SU-DHL-6 (cell line): ENCODE measurements around the gene PPP1R37.

ENCODE experiments used
- EZH2phosphoT487 ChIP-seq: fragments of 200-600 bp; sonication (generic), shearing (Covaris generic); conservative IDR thresholded peaks from 2 replicates; pipeline ENCODE4 v1.6.1; 2018; ENCODE audit warnings: mild to moderate bottlenecking, antibody characterized with exemption, low read length, moderate library complexity, mixed read lengths
- TF ChIP-seq, protein P1 (sequence below): fragments of 200-600 bp; sonication (generic); IDR thresholded peaks from one replicate; pipeline ENCODE4 v1.5.1; 2017; ENCODE audit warnings: antibody characterized with exemption, mild to moderate bottlenecking, low read length, moderate library complexity; ENCODE audit not compliant: insufficient read depth, poor library complexity, severe bottlenecking

DNA sequence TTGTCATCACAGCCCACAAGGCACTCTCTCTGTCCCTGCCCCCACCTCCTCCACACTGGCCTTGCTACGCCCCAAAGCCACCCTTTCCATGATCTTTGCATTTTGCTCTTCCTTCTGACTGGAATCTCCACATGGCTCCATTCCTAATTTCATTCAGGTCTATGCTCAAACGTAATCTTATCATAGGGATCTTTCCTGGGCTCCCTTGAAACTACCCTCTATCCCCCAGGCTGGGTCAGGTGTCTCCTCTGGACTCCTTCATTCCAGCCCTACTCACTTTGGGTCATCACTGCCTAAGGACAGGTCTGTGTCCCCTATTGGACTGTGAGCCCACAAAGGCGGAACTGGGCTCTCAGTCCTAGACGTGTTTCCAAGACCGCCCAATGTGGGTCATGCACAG, 10.8 kb upstream of the PPP1R37 start:
- TF ChIP-seq, protein P1, sequence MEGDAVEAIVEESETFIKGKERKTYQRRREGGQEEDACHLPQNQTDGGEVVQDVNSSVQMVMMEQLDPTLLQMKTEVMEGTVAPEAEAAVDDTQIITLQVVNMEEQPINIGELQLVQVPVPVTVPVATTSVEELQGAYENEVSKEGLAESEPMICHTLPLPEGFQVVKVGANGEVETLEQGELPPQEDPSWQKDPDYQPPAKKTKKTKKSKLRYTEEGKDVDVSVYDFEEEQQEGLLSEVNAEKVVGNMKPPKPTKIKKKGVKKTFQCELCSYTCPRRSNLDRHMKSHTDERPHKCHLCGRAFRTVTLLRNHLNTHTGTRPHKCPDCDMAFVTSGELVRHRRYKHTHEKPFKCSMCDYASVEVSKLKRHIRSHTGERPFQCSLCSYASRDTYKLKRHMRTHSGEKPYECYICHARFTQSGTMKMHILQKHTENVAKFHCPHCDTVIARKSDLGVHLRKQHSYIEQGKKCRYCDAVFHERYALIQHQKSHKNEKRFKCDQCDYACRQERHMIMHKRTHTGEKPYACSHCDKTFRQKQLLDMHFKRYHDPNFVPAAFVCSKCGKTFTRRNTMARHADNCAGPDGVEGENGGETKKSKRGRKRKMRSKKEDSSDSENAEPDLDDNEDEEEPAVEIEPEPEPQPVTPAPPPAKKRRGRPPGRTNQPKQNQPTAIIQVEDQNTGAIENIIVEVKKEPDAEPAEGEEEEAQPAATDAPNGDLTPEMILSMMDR, result no peak
- no peak for TF ChIP-seq EZH2phosphoT487
